HT-29 (cell line): ENCODE results near the gene TRAK1. TPM values are rescaled to one million over a fixed set of nuclear protein-coding genes. Genes with fewer than 3 reads are reported as not detected.
"Not testable (repeated sequence)": the region's sequence is repeated elsewhere in the genome, so short reads cannot be mapped to it uniquely, and the experiment has no call there.

Experiments used
- DNase-seq: peaks from one replicate; pipeline ENCODE4 v3.0.0-alpha.2; 2015; ENCODE audit warnings: low spot score
- total RNA-seq: library from RNA; depleted of rRNA; stranded (reverse); fragments of >200 nt; shearing (Covaris generic); gene quantifications from 2 replicates; pipeline ENCODE4 v1.2.3, GENCODE V29; 2014; rRNA removed

Gene TRAK1
- total RNA-seq: 186 and 190 TPM in 2 replicates

GRCh38 chr3:42090973-42091731 lies at the start of gene TRAK1:
Gene TRAK1, plus strand, starts transcription at chr3:42091357. Its CDS starts 113 bp downstream, at chr3:42091470.
- DNase-seq: no peak

DNA sequence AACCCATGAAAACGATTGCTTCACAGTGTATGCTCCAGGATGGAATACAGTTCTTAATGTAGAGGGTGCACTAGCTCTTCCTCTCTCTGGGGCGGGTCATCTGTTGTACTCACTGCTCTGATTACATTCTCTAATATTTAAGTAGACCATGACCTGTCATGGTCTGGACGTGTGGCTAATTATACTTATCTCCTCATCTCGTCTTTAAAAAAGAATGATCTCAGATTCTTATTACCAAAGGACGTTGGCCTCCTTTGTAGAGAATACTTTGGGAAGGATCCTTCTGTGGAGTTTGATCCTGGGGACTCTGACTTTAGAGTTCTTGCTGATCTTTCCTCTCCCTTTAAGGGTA lies 48.4 kb upstream of the TRAK1 start:
- no peak for DNase-seq

GRCh38 chr3:42043099-42043813 lies 47.9 kb upstream of the TRAK1 start:
- peak; percentile 29 for DNase-seq

DNA sequence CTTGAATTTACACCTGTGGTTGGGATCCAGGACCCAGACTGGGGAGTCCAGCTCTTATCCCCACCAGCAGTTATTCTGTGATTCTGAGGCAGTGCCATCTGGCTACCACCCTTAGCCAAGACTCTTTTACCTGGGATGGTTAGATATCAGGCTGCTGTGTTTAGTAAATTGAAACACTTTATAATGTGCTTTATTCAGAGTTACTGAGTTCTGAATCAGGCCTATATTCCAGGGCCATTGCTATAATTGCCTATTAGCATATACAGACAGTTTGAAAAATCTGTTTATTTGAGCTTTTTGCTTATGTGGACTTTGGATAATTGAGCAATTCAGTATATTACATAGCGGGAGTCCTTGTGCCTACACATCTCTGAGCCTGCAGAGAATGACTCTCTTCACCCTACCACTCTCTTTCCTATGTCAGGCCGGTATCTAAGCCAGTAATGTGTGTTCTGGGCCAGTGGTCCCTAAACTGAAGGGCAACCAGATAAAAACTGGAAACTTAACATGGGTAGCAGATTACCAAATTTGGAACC lies 45.4 kb upstream of the TRAK1 start:
- DNase-seq: no peak

GRCh38 chr3:42048526-42048925 lies 42.6 kb upstream of the TRAK1 start:
- DNase-seq: not testable (repeated sequence)

DNA sequence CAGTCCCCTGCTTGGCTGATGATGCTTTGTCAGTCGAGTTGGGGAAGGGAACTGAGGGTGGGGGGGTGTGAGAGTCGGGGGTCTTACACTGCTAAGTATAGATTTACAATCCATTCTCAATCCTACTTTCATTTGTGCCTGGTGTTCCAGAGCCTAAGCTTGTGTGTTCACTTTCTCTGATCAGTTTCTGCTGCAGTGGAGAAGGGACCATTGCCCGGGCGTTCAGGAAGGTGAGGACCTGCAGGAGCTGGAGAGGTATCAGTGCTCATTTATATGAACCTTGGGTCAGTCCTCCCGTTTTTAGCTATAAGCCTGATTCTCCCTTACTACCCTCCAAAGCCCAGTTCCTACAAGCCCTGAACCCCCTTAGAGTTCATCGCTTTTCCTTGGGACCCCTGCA lies 41.0 kb upstream of the TRAK1 start:
- no peak for DNase-seq

DNA sequence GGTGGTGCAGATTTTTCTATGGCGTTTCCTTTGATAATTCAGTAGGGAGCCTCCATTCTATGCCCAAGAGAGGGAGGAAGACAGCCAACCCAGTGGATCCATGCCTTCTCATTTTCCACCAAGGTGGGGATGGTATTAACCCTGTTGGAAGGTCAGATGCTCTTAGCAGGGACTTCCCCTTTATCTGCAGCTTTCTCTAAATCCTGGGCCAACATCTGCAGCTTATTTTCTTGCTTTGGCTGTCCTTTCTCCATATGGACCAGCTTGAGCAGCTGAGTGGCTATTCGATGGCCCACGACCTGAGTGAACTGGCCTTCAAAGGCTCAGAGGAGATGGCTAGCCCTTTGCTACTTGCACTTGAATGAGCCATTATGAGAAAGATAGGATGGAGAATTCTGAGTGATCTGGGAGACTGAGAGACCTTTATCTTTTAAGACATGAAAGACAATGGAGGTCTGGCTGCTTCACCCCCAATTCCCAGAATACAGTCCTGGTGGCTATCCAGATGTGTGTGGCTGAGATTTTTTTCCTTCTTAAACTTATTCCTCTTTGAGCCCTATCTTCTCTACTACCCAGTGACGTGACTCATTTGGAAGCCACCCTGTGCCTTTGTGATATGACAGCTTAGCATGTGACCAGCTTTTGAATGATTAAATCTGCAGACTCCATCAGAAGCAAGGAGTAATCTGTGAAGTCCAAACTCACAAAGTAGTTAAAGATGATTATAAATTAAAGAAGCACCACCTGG lies 39.6 kb upstream of the TRAK1 start:
- no peak for DNase-seq

DNA sequence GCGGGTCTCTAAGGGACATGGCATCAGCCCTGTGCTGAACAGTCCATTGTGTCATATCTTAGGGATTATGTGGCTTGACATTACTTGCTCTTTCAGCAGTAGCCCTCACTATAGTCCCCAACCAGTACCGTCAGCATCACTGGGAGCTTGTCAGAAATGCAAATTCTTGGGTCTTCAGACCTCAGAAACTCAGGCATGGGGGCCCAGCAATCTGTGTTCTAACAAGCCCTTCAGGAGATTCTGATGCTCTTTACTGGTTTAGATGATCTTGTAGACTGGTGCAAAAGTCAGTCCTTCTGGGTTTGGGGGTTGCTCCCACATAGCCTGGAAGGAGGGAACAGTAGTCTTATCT lies 39.0 kb upstream of the TRAK1 start:
- no peak for DNase-seq

DNA sequence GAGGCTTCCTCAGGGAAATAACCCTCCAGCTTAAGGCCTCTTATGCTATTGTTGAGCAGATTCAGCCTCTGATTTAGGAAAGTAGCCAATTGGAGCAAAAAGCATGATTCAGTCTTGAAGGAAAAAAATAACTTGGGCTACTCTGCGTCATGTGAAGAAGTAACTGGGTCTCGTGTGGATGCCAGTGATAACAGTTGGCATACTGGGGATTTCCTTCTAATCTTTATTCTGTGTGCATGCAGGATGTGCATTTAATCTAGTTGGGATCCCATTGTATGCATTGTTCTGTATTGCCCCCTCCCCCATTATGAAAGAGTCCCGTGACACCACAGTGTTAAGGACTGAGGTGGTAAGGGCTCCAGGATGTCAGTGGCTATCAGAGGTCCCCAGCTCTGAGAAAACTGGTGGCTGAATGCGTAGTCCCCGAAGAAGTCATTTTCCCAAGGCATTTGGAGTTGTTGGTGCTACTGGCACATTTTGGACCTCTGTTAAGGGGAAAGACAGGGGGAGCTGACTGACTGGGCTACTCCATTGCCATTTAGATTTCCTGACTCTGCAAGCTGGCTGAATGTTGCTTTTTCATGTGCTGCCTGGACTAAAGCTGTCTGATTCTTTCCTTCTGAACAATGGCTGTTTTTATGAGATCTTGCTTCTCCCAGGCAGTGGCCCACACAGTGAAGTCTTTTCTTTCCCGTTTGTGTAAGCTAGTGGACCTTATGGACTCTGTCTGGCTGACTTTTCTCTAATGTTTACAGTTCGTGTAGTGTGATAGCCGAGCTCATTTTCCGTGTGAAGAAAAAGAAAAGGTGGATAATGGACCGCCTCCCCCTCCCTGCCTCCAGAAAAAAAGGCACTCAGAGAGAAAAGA lies 38.4 kb upstream of the TRAK1 start:
- no peak for DNase-seq

DNA sequence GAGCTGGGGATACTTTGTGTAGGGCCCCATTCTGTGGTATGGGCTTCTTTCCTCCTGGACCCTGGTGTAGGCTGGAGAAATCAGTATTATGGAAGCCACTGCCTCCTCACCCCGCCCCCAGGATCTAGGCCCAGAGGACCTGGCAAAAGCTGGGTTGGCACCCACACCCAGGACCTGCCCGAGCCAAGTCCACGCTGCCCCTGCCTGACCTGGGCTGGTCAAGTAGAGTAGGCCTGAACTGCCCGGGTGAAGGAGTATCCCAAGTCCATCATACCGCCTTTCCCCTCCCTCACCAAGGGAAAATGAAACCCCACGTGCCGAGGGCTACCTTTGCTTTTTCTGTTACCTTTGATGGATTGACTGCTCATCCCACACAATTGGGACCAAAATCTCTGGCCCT lies 37.7 kb upstream of the TRAK1 start:
- DNase-seq: no peak

DNA sequence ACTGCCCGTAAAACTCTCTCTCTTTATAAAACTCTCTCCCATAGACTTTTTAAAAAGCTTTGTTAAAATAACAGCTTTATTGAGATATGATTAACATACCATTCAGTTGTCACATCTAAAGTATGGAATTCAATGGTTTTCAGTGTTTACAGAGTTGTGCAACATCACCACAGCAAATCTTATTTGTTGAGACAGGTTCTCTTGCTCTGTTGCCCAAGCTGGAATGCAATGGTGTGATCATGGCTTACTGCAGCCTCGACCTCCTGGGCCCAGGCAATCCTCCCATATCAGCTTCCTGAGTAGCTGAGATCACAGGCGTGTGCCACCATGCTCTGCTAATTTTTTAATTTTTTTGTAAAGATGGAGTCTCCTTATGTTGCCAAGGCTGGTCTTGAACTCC lies 35.9 kb upstream of the TRAK1 start:
- DNase-seq: no peak

GRCh38 chr3:42056840-42057239 lies 34.3 kb upstream of the TRAK1 start:
- DNase-seq: no peak

DNA sequence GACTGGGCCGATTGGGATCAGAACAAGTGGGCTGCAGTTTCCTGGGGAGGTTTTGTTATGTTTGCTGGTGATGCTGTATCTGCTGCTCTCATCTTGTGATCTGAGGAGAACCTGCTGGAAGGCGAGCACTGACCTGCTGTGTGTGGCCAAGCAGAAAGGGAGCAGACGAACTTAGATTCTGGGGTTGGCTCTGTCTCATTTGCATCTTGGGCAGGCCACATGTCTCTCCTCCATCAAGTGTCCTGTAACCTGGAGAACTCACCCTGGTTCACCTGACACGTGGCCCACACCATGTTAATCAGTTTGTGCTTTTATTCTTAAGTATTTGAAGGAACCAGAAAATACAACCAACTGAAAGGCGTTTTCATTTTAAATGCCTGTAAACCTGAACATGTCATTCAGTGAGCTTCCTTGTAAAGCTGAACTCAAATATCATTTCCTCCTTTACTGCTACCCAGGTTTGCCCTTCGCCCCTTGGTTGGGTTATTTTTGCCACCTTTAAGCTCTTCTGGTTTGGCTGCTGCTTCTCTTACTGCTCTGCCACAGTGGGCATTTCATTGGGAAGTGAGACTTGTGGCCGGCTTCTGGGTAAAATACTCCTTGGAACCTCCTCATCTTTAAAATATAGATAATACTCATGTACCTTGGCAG lies 33.5 kb upstream of the TRAK1 start:
- DNase-seq: no peak

DNA sequence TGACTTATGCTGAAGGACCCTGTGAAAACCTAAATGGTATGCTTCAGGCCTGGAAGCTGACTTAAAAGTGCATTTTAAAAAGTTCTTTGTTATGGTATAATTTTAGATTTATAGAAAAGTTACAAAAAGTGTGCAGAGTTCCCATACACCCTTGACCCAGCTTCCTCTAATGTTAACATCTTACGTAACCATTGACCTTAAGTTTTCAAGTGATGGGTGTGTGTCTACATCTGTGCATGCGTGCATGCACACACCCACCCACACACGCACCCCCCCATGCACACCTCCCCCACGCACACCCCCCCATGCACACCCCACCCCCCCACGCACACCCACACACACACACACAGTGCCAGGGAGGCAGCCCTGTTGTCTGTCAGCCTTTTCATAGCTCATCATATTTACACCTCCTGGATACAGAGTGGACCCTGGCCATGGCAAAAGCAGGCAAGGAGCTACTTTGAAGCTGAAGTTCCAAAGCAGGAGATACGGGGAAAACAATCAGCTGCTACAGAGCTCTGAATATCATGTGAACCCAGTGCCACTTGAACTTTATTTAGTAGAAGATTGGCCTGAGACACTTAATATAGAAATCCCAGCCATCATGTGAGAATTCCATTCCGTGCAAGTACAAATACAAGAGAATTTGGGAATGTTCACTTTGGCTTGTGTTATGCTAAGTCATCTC lies 30.0 kb upstream of the TRAK1 start:
- DNase-seq: no peak

GRCh38 chr3:42061713-42062380 lies 29.3 kb upstream of the TRAK1 start:
- DNase-seq: no peak

- DNase-seq: no peak
These were observed 28.7 kb upstream of the TRAK1 start for GRCh38 chr3:42062464-42062863.

GRCh38 chr3:42063888-42064287 lies 27.3 kb upstream of the TRAK1 start:
- no peak for DNase-seq

DNA sequence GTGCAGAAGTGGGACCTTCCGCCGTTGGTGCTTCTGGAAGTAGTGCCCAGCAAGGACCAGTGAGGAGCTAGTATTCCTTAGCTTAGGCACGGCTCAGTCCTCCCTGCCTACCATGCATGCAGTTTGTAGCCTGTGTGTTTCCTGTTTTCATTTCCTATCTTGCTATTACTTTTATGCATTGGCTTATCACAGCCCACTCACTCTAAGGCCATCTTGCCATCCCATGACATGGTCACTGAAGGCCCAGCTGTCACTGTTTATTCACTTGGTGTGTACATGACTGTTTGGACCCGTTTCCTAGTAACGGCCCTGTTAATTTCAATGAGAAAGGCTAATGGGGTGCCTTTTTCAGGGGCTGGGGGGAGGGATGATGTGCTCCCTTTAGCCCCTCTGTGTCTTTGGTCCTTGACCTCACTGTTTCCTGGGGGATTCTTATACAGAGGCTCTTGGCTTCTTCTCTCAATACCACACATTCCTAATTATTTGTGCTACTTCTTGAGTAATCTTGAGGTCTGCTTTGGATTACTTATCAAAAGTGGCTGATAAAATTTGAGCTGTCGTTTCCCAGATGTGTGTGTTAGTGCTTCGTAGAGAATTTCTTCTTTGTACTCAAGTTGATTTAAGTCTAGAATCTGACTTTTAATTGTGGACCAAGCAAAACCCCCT lies 24.5 kb upstream of the TRAK1 start:
- peak; percentile 21 for DNase-seq

DNA sequence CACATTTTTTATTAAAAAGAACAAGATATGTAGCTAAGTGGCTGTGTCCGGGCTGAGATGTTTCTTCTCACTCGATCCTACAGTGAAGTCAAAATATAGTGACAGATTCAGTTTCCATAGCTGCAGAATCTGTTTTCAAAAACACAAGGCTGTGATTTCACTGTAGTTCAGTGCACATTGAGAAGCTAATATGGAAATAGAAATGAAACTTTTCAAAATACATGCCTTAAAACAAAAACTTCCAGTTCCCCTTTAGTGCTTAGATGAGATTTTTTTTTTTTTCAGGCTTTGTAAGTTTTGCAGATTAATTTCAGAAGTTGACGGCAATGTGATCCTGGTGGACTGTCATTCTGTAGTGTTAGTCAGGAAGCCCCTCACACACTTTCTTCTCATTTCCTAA lies 23.8 kb upstream of the TRAK1 start:
- DNase-seq: peak; percentile 27
